PC-9 (cell line): Measurements from ENCODE around the gene RBMS3.

Experiments
- CTCF ChIP-seq: fragments of 200-600 bp; sonication (generic); conservative IDR thresholded peaks from 2 replicates; pipeline ENCODE4 v1.6.1; 2017; ENCODE audit warnings: mixed run types, antibody characterized with exemption, mild to moderate bottlenecking, moderate library complexity
- EZH2 ChIP-seq: fragments of 200-600 bp; sonication (generic); IDR thresholded peaks from 2 replicates; pipeline ENCODE4 v1.8.0; 2017; ENCODE audit warnings: antibody characterized with exemption, low read depth

GRCh38 chr3:30059240-30059639, 778.4 kb downstream of the RBMS3 start:
- no peak for TF ChIP-seq CTCF
- TF ChIP-seq EZH2: no peak
